Activated B cell treated with CpG ODN at 0.5 μM for 24 hours (primary cell): ENCODE results near the gene ZNF830. TPM values are rescaled to one million over a fixed set of nuclear protein-coding genes. Genes with fewer than 3 reads are reported as not detected.

ENCODE experiments used
- ATAC-seq: fragments of 200-7000 bp; cut with Tn5 transposase; one replicate; pipeline ENCODE4 v1.10.0; 2021; ENCODE audit warnings: low read depth, mild to moderate bottlenecking, moderate library complexity
- CTCF ChIA-PET: fragments of 350-600 bp; sonication (Branson Sonifier 250); formaldehyde crosslinking; loops from one replicate; lab custom pipeline; 2021; ENCODE audit warnings: antibody characterized with exemption; lab: Charles Lee
- POLR2A ChIA-PET: fragments of 350-600 bp; sonication (Branson Sonifier 250); formaldehyde crosslinking; loops from one replicate; lab custom pipeline; 2021; ENCODE audit warnings: antibody characterized with exemption; lab: Charles Lee
- DNase-seq: peaks from one replicate; pipeline ENCODE4 v3.0.0; 2022
- H3K27ac Mint-ChIP-seq: one replicate; pipeline ENCODE4 v1.8.0; 2020; ENCODE audit warnings: mixed read lengths
- H3K27me3 Mint-ChIP-seq: one replicate; pipeline ENCODE4 v1.8.0; 2021; ENCODE audit warnings: mixed read lengths
- H3K36me3 Mint-ChIP-seq: one replicate; pipeline ENCODE4 v1.8.0; 2021; ENCODE audit warnings: low read depth, mixed read lengths
- H3K4me1 Mint-ChIP-seq: one replicate; pipeline ENCODE4 v1.8.0; 2021; ENCODE audit warnings: mixed read lengths
- H3K4me3 Mint-ChIP-seq: one replicate; pipeline ENCODE4 v1.8.0; 2020; ENCODE audit warnings: mild to moderate bottlenecking, mixed read lengths
- H3K9me3 Mint-ChIP-seq: one replicate; pipeline ENCODE4 v1.8.0; 2020; ENCODE audit warnings: mixed read lengths
- intact Hi-C: fragments of 100-400 bp; cut with micrococcal nuclease; formaldehyde crosslinking; loops from one replicate; pipeline ENCODE4 v1.15.1; 2024
- total RNA-seq: library from RNA; stranded (reverse); gene quantifications from 2 replicates; pipeline ENCODE4 v1.2.3, GENCODE V29; 2022
- TF ChIP-seq, protein P1 (sequence below): fragments of 200-600 bp; IDR thresholded peaks from one replicate; pipeline ENCODE4 v1.8.0; 2022; ENCODE audit warnings: antibody characterized with exemption, mild to moderate bottlenecking

The ZNF830 gene
- total RNA-seq, 1 donor from 2014 or later: 29.9 TPM

- no peaks in the 10 kb centered on the region for H3K27me3 Mint-ChIP-seq
- CTCF ChIA-PET: no interaction called here
- peaks cover 8% of the 10 kb centered on the region for H3K4me1 Mint-ChIP-seq
- H3K36me3 Mint-ChIP-seq: peaks cover 83% of the 10 kb centered on the region
- intact Hi-C loops: no loop called here
- H3K4me3 Mint-ChIP-seq: no peak overlapping the region
- no peaks in the 10 kb centered on the region for H3K9me3 Mint-ChIP-seq
- ATAC-seq (no peak), DNase-seq (no peak)
- H3K27ac Mint-ChIP-seq: no peak overlapping the region
- TF ChIP-seq, protein P1, sequence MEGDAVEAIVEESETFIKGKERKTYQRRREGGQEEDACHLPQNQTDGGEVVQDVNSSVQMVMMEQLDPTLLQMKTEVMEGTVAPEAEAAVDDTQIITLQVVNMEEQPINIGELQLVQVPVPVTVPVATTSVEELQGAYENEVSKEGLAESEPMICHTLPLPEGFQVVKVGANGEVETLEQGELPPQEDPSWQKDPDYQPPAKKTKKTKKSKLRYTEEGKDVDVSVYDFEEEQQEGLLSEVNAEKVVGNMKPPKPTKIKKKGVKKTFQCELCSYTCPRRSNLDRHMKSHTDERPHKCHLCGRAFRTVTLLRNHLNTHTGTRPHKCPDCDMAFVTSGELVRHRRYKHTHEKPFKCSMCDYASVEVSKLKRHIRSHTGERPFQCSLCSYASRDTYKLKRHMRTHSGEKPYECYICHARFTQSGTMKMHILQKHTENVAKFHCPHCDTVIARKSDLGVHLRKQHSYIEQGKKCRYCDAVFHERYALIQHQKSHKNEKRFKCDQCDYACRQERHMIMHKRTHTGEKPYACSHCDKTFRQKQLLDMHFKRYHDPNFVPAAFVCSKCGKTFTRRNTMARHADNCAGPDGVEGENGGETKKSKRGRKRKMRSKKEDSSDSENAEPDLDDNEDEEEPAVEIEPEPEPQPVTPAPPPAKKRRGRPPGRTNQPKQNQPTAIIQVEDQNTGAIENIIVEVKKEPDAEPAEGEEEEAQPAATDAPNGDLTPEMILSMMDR: no peak
- POLR2A ChIA-PET: no interaction called here
These were observed 28.1 kb downstream of the ZNF830 start for GRCh38 chr17:34989473-34989872.

- H3K9me3 Mint-ChIP-seq: no peaks in the 10 kb centered on the region
- intact Hi-C loops: no loop called here
- no peaks in the 10 kb centered on the region for H3K27me3 Mint-ChIP-seq
- ChIA-PET POLR2A (interaction anchor here (0.9 kb wide), 1 partner anchor 9 kb away, joined by 4 read pairs; no protein-coding TSS in a partner anchor), CTCF (no interaction called here)
- no peak overlapping the region for H3K27ac Mint-ChIP-seq
- ATAC-seq (no peak), DNase-seq (no peak)
- no peak overlapping the region for H3K4me3 Mint-ChIP-seq
- peaks cover 3% of the 10 kb centered on the region for H3K4me1 Mint-ChIP-seq
- TF ChIP-seq, protein P1: no peak
- H3K36me3 Mint-ChIP-seq: peaks cover 89% of the 10 kb centered on the region
These were observed 29.6 kb downstream of the ZNF830 start for GRCh38 chr17:34990921-34991365.

DNA sequence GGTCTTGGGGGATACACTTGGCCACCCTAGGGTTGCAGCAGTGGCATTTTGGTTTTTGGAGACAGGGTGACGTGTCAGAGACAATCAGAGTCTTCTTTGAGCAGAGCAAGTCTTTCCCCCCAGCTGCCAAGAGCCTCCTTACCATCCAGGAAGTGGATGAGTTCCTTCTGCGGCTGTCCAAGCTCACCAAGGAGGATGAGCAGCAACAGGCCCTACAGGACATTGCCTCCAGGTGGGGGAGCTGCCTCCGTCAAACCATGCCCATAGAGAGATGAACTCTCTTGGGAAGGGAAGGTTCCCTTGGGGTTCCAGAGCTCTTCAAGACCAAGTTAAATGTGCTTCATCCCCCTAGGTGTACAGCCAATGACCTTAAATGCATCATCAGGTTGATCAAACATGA is 30.3 kb downstream of the ZNF830 start:
- Mint-ChIP-seq H3K4me3 (no peak overlapping the region), H3K27ac (no peak overlapping the region), H3K36me3 (peaks cover 90% of the 10 kb centered on the region), H3K4me1 (peaks cover 3% of the 10 kb centered on the region), H3K27me3 (no peaks in the 10 kb centered on the region), H3K9me3 (no peaks in the 10 kb centered on the region)
- intact Hi-C loops: no loop called here
- no peak for ATAC-seq
- no peak for DNase-seq
- ChIA-PET POLR2A (interaction anchor here (0.8 kb wide), 1 partner anchor 10 kb away, joined by 4 read pairs; no protein-coding TSS in a partner anchor), CTCF (no interaction called here)
- TF ChIP-seq, protein P1: no peak

- no peaks in the 10 kb centered on the region for H3K27me3 Mint-ChIP-seq
- no peak overlapping the region for H3K27ac Mint-ChIP-seq
- H3K36me3 Mint-ChIP-seq: peaks cover 90% of the 10 kb centered on the region
- H3K4me3 Mint-ChIP-seq: no peak overlapping the region
- DNase-seq (no peak), ATAC-seq (no peak)
- H3K9me3 Mint-ChIP-seq: no peaks in the 10 kb centered on the region
- intact Hi-C loops: no loop called here
- ChIA-PET POLR2A (no interaction called here), CTCF (no interaction called here)
- TF ChIP-seq, protein P1: no peak
- H3K4me1 Mint-ChIP-seq: peaks cover under 1% of the 10 kb centered on the region
These were observed 31.7 kb downstream of the ZNF830 start for GRCh38 chr17:34993031-34993430.

DNA sequence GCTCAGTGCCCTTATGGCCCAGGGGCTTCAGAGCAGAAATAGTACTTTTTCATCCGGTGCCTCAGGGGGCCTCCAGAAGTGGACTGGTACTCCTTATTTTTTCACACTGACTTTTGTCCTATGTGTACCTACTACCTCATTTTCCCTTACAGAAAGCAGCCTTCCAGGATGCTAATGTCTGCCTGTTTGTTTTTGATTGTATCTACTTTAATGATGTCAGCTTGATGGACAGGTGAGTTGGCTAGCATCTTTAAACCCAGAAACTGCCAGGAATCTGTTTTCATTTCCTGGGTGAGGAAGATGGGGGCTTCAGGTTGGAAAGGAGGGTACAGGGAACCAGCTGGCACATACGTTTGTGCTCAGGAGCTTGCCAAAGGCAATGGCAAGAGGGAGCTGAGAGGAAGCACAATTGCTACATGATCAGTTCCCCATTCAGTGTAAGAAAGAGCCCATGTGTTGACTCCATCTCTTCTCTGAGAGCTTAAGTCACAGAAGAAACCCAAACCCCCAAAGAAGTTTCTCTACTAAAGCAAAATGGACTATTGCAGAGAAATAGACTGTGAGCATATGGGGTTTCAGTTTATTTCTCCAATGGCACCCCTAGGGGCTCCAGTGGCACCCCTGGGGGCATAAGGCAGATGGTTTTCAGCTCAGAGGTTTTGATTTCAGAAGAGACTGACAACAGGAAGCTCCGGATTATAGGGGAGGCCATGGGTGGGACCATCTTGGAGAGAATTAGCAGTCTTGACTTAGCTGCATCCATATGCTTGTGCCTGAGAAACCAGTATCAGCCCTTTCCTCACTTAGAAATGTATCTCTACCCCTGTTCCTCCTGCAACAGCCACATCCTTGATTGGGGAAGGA is 35.3 kb downstream of the ZNF830 start:
- H3K27me3 Mint-ChIP-seq: no peaks in the 10 kb centered on the region
- H3K36me3 Mint-ChIP-seq: peaks cover 78% of the 10 kb centered on the region
- intact Hi-C loops: loop anchor here (5.0 kb wide), 2 partner anchors 51 to 454 kb away; no protein-coding TSS in a partner anchor
- no peak for DNase-seq
- TF ChIP-seq, protein P1: no peak
- H3K4me1 Mint-ChIP-seq: peaks cover 4% of the 10 kb centered on the region
- ChIA-PET CTCF (interaction anchor here (0.5 to 4.5 kb wide), 7 partner anchors 12 to 122 kb away, joined by 3 to 53 read pairs (median 3); partner anchors contain the start of gene RAD51D), POLR2A (no interaction called here)
- no peak overlapping the region for H3K4me3 Mint-ChIP-seq
- no peak for ATAC-seq
- no peaks in the 10 kb centered on the region for H3K9me3 Mint-ChIP-seq
- H3K27ac Mint-ChIP-seq: no peak overlapping the region
